Stimulated activated CD8-positive, alpha-beta memory T cell treated with anti-CD3 and anti-CD28 coated beads, Interleukin-4, amount 100 ng/mL, for 48 hours (primary cell): Measurements from ENCODE around the gene NEURL1B.
"Not testable (repeated sequence)": the region's sequence is repeated elsewhere in the genome, so short reads cannot be mapped to it uniquely, and the experiment has no call there.

Source experiments
- DNase-seq: peaks from one replicate; pipeline ENCODE4 v3.0.0-alpha.2; 2020

The NEURL1B gene

DNA sequence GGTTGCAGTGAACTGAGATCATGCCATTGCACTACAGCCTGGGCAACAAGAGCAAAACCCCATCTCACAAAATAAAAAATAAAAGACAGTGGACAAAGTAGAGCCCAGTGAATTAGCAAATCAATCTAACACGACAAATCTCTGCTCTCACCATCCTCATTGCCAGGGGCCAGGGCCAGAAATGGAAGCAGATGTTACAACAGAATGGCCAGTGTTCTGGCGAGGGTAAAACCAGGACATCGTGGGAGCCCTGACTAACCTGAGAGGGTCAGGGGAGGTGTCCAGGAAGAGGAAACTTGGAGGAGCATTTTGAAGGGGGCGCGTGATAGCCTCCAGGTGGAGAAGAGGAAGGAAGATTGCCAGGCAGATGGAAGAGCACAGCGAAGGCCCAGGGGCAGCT, 58.4 kb downstream of the NEURL1B start:
- no peak for DNase-seq

DNA sequence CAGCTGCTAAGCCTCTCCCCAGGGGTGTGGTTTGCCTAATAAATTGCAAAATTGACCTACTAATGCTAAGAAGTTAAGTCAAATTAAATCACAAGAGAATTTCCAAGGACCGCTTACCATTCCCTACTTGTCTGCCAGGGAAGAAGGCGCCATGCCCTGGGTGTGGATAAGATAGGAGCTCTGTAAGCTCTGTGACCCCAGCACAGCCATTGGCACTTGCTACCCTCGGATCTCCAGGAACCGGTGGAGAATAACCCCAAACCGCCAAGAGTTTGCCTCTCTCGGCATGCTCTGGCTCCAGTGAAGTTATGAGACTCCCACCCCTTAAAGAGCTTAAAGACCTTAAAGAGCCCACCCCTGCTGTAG, 58.9 kb downstream of the NEURL1B start:
- no peak for DNase-seq

DNA sequence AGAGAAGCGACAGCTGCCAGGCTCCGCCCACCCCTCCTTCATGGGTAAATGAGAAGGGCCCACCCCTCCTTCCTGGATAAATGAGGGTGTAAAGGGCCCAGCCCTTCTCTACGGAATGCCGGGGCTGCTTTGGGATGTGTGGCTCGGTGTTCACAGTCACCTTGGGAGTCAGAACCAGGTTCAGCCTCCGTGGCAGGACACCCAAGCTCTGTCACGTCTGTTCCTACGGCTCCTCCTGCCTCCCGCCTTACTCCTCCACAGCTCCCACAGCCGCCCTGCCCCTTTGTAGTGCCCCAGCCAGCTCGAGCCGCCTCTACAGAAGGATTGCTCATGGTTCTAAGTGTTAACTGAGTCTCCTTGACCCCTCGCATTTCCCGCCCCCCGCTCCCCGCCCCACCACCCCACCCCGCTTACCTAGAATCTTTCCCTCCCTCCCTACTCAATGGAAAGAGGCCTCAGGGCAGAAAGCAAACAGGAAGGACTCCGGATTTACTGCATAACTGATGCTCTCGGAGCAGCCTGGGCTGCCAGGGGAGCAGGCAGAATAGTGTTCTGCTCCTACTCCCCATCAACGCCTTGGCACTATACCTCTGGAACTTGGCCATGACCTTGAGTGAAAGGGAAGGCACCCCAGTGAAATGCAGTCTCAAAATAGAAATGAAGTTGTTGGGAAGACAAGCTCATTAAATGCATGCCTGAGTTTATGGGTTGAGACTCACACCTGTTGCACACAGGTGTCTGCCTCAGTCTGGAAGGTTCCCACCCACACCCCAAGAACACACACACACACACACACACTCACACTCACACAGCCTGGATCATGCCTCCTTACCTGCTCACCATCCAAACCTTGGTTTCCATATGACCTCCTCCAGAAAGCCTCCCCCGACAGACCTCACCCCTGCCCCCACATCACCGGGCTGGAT, 59.6 kb downstream of the NEURL1B start:
- no peak for DNase-seq

DNA sequence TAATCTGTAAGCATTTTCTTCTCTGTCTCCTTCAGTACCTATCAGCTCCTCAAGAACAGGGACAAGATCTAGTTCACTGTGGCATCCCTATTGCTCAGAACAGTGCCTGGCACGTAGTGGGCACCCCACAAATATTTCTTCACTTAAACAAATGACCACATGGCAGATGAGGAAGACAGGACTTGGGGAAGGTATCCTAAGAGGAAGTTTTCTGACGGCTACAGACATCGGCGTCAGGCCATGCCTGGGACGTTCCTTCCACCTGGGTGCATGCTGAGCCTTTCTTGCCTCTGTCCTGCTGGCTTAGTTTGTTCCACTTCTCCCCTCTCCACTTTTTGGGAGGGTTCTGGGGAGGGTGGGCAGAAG, 60.2 kb downstream of the NEURL1B start:
- DNase-seq: no peak

DNA sequence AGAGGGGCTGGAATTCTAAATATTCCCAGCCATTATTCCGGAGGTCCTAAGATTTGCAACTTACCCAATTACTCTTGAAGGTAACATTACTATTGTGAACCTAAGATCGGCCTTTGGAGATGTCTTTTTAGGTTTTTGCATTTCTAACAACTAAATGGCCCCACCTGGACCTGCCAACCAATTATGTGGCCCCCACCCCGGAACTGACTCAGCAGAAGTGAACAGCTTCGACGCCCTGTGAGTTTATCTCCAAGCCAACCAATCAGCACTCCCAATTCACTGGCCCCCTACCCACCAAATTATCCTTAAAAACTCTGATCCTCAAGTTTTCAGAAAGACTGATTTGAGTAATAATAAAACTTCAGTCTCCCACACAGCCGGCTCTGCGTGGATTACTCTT, 62.9 kb downstream of the NEURL1B start:
- DNase-seq: no peak

DNA sequence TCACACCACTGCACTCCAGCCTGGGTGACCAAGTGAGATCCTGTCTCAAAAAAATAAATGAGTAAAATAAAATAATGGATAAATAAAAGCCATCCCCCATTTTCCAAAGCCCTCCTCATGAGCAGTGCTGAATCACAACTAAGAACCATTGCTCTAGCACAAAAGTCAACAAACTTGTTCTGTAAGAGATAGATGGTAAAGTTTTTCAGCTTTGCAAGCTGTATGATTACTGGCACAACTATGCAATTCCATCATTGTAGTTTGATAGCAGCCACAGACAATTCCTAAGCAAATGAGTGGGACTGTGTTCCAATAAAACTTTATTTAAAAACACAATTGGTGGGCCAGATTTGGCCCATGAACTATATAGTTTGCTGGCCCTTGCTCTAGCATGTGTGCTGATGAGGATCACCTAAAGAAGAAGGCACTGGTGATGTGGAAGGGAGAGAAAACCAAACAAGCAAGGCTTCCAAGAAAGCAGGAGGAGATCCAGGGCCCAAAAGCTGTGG, 64.6 kb downstream of the NEURL1B start:
- no peak for DNase-seq

DNA sequence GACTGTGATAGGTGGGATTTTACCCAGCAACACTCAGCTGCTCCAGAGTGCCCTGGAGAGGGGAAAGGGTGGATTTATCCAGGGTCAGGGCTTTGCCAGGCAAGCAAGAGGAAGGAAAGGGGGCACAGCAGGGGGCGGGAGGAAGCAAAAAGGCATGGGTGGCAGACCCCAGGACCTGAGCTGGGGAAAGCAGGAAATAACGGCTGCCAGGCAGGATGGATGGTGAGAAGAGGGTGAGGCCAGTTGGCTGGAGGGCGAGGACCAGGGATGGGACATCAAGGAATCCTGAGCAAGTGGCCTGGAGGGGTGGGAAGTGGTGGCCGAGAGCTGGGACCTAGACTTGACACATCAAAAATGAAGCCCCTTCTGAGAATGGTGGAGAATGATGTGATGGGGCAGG, 65.7 kb downstream of the NEURL1B start:
- DNase-seq: no peak

DNA sequence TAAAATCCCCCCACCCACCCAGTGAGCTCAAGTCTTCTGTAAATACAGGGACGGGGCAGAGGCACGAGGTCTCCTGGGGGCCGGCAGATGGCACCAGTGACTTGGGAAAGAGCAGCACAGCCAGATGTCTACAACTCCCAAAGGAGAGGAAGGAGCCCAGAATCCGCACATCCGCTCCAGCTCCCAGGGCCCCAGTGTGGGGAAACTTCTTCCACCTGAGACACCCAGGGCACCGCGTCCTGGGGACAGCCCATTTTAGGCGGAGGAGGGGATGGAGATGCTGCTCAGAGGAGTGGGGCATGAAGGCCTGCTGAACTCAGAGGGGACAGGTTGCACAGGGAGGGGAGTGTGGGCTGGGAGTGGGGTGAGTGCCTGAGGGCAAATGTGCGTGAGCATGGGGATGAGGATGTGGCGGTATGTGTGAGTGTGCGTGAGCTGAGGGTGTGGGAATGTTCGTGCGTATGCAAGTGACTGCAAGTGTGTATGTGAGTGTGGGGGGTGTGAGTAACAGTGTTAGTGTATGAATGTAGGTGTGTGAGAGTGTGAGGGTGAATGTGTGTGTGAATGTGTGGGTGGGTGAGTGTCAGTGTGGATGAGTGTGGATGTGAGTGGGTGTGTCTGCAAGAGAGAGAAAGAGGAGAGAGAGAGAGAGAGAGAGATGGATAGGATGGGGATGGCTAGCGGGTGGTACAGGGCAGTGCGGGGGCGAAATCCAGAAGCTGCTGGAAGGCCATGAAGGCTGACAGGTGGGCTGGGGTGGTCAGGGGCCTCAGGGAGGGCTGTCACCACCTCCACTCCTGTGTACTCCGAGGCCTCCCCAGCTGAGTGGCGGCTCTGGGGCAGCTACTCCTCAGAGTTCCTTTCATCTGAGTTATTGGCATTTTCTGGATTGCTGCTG, 66.5 kb downstream of the NEURL1B start:
- DNase-seq: no peak

DNA sequence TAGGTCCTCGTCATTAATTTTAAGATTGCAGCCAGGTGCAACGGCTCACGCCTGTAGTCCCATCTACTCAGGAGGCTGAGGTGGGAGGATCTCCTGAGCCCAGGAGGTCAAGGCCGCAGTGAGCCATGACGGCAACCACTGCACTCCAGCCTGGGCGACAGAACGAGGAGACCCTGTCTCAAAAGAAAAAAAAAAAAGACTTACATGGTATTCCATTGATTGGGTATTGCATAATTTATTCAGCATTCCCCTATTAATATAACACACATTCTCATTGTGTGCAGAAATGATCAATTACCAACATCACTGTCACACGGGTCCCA, 67.1 kb downstream of the NEURL1B start:
- no peak for DNase-seq

DNA sequence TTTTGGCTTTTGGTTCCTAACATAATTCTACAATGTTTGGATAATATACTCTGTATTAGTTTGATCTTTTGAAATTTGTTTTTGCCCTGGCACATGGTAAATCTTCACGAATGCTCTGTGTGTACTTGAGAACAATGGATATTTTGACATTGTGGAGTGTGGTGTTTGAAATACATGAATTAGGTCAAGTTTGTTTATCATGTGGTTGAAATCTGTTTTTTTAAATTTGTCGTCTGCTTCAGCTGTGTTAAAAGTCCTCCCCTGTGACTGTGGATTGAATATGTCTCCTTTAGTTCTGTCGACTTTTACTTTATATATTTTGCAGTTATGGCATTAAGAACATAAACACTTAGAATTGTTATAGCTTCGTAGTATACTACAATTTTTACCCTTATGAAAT, 69.6 kb downstream of the NEURL1B start:
- DNase-seq: no peak

DNA sequence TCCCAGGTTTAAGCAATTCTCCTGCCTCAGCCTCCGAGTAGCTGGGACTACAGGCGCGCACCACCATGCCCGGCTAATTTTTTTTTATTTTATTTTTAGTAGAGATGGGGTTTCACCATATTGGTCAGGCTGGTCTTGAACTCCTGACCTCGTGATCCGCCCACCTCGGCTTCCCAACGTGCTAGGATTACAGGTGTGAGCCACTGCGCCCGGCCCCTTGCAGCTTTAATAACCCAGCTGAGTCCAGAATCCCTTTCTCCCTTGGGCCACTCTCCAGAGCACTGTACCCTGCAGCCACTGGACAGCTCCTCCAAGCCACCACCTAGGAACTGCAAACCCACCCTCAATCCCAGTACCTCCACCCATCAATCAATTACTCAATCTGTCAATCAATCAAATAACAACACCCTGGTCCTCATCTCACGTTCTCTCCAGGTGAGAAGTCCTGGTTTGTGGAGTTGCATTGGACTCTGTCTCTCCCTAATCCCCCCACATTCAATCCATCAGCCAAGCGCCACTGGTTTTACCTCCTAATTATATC, 70.3 kb downstream of the NEURL1B start:
- not testable (repeated sequence) for DNase-seq

DNA sequence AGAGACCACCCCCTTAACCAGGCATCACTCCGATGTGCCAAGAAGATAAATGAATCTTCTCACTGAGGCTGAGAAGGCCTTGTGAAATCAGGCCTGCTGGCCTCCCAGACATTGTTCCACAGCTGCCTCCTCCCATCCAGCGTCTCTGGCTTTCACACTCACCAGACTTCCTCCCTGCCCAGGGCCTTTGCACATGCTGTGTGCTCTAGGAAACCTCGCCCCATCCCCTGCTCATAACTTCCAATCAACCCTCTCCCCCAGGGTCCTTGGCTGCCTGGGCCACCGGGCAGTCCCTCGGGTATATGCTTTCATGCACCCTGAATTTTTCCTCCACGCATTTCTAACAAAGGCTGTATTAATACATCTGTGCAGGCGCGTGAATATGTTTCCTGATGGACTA, 71.5 kb downstream of the NEURL1B start:
- DNase-seq: no peak

DNA sequence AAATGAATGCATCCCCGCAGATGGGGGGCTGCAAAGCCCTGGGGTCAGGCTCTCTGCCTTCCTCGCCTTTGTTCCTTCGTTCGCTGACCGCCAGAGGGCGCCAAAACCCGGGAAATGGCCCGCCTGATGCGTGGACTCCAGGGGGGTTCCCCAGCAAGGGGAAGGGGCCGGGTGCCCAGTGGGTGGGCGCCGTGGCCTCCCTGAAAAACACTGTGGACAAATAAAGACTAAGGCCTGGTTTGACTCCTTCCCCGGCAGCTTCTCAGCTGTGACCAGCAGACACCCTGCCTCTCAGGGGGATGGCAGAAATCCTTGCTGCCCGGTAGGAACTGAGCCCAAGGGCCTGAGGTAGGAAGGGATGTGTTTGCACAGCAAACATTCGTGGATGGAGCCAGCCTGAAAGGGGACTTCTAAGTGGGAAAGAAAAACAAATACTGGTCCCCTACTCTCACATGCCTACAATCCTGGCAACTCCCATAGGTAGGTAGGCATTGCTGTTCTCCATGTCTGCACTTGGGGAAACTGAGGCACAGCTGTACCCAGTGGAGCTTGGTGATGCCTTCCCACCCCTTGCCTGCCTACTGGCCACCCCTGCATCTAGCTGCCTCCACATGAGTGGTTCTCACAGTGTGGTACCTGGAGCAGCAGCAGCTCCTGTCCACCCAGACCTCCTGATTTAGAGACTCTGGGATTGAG, 72.2 kb downstream of the NEURL1B start:
- DNase-seq: peak; percentile 88

DNA sequence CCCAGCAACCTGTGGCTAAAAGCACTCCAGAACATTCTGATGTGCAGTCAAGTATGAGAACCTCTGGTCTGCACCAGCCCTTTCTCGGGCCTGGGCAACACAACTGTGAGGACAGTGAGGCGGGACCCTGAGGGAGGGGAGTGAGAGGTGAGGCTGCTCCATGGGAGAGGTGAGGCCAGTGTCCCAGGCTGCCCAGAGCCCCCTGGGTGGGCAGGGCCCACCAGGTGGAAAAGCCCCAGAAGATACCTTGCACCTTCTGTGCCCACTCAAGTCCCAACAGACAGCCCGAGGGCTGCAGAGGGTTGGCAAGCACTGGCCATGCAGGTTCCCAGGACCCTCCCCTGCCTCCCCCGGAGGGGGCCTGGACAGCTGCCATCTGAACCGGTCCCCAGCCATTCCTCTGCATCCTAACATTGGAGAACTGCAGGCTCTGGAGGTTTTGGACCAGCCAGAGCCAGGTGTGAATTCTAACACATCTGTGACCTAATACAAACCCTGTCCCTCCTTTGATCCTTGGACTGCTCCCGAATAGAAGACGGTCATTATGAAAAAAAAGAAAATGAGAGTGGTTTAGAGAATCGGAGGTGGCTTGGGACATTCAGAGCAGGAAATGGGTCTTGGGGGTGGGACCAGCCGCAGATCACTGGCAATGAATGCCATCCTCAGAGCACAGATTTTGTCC, 72.9 kb downstream of the NEURL1B start:
- no peak for DNase-seq

DNA sequence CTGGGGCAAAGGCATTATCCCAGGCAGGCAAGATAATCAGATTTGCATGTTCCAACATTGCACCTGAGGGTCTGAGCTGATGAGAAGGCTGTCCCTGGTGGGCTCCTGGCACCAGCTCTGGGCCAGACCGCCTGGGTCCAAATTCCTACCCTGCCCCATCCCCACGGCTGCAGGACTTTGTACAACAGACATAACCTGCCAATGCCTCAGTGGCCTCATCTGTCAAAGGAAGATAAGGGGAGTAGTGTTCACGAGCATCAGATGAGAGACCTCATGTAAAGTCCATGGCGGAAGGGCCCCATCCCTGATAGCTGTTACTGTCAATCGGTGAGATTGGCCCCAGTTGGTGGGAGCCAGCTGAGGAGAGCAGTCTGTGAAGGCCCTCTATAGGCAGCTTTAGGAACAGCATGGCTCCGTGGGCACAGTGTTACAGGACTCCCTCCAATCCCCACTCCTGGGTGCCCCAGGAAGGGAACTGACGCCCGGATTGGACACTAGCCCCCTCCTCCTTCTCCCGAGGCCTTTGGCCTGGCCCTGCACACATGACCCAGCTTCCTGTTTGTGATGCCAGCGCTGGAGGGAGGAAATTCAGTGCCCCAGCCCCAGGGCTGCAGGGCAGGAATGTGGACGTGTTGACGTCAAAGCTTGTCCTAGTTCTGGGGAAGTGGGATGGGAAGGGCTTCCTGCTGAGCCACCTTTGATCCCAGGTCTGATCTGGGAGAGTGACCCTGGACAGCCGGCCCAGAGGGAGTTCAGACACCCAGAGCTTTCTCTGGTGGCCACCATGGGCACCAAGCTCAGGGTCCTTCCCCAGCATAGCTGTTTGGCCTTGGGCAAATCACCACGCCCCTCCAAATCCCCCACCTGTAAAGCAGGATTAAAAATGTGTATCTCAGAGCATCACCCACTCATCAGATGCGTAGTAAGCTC, 73.7 kb downstream of the NEURL1B start:
- DNase-seq: peak; percentile 82

DNA sequence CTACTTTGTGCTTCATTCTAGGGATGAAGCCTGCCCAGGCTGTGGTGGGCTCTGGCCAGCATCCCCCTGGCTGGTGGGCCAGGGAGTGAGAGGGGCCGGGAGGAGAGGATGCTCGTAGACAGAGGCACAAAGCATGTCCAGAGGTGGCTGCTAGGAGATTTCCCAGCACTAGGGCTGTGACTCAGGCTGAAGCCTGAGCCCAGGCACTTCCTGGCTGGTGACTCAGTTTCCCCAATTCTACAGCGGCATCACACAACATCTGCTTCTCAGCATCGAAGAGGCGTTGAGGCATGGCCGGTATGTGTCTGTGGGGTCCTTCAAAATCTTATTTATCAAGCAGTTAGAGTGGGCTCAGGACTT, 74.3 kb downstream of the NEURL1B start:
- DNase-seq: no peak

DNA sequence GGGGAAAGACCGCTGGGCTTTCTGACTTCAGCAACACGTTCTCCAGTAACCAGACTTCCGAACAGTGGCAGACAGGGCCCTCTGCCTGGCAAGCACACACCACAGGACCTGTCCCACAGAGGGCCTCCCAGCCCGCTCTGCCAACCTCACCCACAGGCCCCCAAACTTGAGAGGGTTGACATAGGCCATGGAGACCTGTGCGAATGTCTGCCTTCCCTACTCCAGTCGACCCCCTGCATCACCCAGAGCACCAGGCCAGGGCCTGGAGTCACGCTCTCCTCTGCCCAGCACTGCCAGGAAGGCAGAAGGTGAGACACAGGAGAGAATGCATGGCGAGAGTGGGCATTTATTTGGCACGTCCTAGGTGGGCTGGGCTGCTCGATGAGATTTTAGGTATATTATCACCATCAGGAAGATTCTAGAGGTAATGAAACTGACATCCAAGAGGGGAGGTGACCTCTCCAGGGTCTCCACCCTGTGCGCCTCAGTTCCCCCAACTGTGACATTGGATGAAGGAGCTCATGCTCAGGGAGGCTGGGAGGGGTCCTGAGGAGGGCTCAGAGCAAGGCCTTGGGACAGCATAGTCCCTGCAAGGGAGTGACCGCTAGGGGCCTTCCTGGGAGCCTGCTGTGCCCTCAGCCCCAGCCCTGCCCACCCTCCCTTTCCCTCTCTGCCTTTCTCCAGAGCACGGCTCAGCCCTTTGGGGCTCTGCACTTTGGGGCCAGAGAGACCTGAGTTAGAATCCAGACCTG, 75.0 kb downstream of the NEURL1B start:
- no peak for DNase-seq

DNA sequence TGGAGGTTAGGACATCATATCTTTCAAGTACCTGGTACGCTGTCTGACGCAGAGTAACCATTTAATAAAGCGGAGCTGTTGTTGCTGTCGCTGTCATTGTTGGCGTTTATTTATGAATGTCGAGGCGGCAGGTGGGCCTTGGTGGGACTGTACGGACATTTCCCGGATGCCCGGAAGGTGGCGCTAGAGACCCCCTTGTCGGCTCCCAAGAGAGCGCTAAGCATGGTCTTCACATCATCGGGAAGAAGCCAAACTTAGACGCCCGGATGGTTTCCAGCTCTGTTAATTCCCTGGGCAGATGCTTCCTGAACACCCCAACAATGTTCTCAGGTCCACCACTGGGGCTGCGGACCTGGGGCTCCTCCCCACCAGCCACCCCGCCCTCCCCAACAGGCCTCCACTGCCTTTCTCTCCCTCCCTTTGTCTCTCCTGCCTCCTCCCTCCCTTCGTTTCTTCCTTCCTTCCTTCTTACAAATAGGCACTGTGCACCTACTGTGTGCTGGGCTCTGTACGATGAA, 75.8 kb downstream of the NEURL1B start:
- DNase-seq: peak; percentile 92

DNA sequence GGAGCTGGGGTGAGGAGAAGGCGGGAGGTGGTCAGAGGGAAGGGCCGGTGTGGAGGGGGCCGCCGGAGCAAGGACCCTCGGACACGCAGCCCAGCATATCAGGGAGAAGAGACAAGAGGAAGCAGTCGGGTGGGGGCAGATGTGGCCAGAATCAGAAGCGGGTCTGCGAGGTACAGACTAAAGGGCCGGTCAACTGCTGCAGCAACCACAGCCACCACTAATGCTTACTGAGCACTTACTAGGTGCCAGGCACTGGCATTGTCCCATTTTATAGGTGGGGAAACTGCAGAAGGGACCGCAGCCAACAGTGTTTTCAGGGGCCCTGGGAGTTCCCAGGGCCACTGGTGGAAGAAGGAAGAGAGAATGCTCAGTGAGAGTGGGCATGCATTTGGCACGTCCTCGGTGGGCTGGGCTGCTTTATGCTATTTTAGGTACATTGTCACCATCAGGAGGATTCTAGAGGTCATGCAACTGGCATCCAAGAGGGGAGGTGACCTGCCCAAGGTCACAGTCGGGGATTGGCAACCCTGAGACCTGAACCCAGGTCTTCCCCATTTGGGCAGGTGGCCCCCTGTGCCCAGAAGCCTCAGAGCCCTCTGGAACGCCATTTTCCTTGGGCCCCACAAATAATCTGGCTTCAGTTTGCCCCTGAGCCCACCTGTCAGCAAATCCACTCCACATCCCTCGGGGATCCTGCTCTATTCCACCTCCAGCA, 76.6 kb downstream of the NEURL1B start:
- DNase-seq: no peak
